ENCODE measurements around the gene FSCN2. TPM values are rescaled to one million over a fixed set of nuclear protein-coding genes. Genes with fewer than 3 reads are reported as not detected.
A peak's percentile ranks its signal among the peaks of the same experiment; 100 is the strongest.

Gene FSCN2
- total RNA-seq, 4 donors from 2014 or later, result 0.20 to 0.46 TPM; not detected in 2

- Histone ChIP-seq H3K27me3 (no peaks in the 10 kb centered on the region), H3K27ac (no peak overlapping the region), H3K9me3 (no peaks in the 10 kb centered on the region), H3K4me1 (peaks cover 18% of the 10 kb centered on the region in 2 donors), H3K4me3 (no peak overlapping the region), H3K36me3 (peaks cover 2 to 82% of the 10 kb centered on the region in 2 donors)
- DNase-seq (no peak), ATAC-seq (no peak)
- intact Hi-C loops (cut with DNase I; ENCODE audit: low total_unique reads), result no loop called here
- TF ChIP-seq POLR2A (IDR thresholded peaks at IDR 0.05) (no peak), CTCF (IDR thresholded peaks at IDR 0.05 in 4 of 5, conservative IDR thresholded peaks at IDR 0.05 in 1 of 5) (no peak)
- in situ Hi-C loops (cut with MboI; ENCODE audit: low sequenced_read_pairs in 4 of 4), result no loop called here
These were observed 37.1 kb downstream of the FSCN2 start for GRCh38 chr17:81565231-81565630.

GRCh38 chr17:81566461-81567126, 38.4 kb downstream of the FSCN2 start:
- H3K36me3 ChIP-seq, result peaks cover 2 to 82% of the 10 kb centered on the region in 2 donors
- peak overlapping the region; percentile 39 to 77 (median 50) for H3K27ac ChIP-seq
- H3K9me3 ChIP-seq, result no peaks in the 10 kb centered on the region
- TF ChIP-seq CTCF (IDR thresholded peaks at IDR 0.05 in 4 of 5, conservative IDR thresholded peaks at IDR 0.05 in 1 of 5), result no peak
- TF ChIP-seq POLR2A (IDR thresholded peaks at IDR 0.05), result no peak
- peak; percentile 43 to 58 for ATAC-seq
- no peaks in the 10 kb centered on the region for H3K27me3 ChIP-seq
- DNase-seq, result peak; percentile 26 to 58
- intact Hi-C loops (cut with DNase I; ENCODE audit: low total_unique reads), result no loop called here
- in situ Hi-C loops (cut with MboI; ENCODE audit: low sequenced_read_pairs in 4 of 4), result no loop called here
- H3K4me3 ChIP-seq, result no peak overlapping the region
- peaks cover 18% of the 10 kb centered on the region in 2 donors for H3K4me1 ChIP-seq

- DNase-seq (no peak), ATAC-seq (no peak)
- Histone ChIP-seq H3K4me3 (no peak overlapping the region), H3K27ac (peak overlapping the region; percentile 39 to 77 (median 50)), H3K27me3 (no peaks in the 10 kb centered on the region), H3K36me3 (peaks cover 2 to 82% of the 10 kb centered on the region in 2 donors), H3K9me3 (no peaks in the 10 kb centered on the region), H3K4me1 (peaks cover 18% of the 10 kb centered on the region in 2 donors)
- in situ Hi-C loops (cut with MboI; ENCODE audit: low sequenced_read_pairs in 4 of 4), result no loop called here
- intact Hi-C loops (cut with DNase I; ENCODE audit: low total_unique reads), result no loop called here
- TF ChIP-seq CTCF (IDR thresholded peaks at IDR 0.05 in 4 of 5, conservative IDR thresholded peaks at IDR 0.05 in 1 of 5) (no peak), POLR2A (IDR thresholded peaks at IDR 0.05) (no peak)
These were observed 39.0 kb downstream of the FSCN2 start for GRCh38 chr17:81567191-81567590.

GRCh38 chr17:81568416-81568815, 40.2 kb downstream of the FSCN2 start:
- Histone ChIP-seq H3K27me3 (no peaks in the 10 kb centered on the region), H3K27ac (peak overlapping the region in 1 of 4 donors; percentile 9), H3K4me3 (no peak overlapping the region), H3K4me1 (peaks cover 18% of the 10 kb centered on the region in 2 donors), H3K36me3 (peaks cover 2 to 78% of the 10 kb centered on the region in 2 donors), H3K9me3 (no peaks in the 10 kb centered on the region)
- intact Hi-C loops (cut with DNase I; ENCODE audit: low total_unique reads), result no loop called here
- no peak for TF ChIP-seq CTCF (IDR thresholded peaks at IDR 0.05 in 4 of 5, conservative IDR thresholded peaks at IDR 0.05 in 1 of 5)
- TF ChIP-seq POLR2A (IDR thresholded peaks at IDR 0.05), result no peak
- ATAC-seq, result no peak
- in situ Hi-C loops (cut with MboI; ENCODE audit: low sequenced_read_pairs in 4 of 4), result no loop called here
- DNase-seq, result no peak
